Cardiac fibroblast (primary cell): ENCODE measurements around the gene A2M.
A peak's percentile ranks its signal among the peaks of the same experiment; 100 is the strongest.

Experiments used
- DNase-seq, 2 donors: peaks; one replicate each; pipeline versions ENCODE4 v3.0.0 to v3.0.0-alpha.2; 2010; ENCODE audit warnings: low read depth in 2 of 2
- H3K4me3 ChIP-seq, 2 donors: replicated peaks in 1 of 2; 1 replicate in 1 of 2; 2 replicates in 1 of 2; pipeline ENCODE4 v1.5.1; 2011; ENCODE audit warnings: low read depth in 2 of 2, low read length in 2 of 2, mild to moderate bottlenecking in 2 of 2, moderate library complexity in 1 of 2
- CTCF ChIP-seq: IDR thresholded peaks from one replicate; pipeline ENCODE4 v1.5.1; 2011; ENCODE audit warnings: low read depth, mild to moderate bottlenecking, low read length, inconsistent platforms

The A2M gene

GRCh38 chr12:9068086-9068485 lies 47.6 kb downstream of the A2M start:
- no peak overlapping the region for H3K4me3 ChIP-seq
- no peak for TF ChIP-seq CTCF
- no peak for DNase-seq

- no peak overlapping the region for H3K4me3 ChIP-seq
- no peak for DNase-seq
- TF ChIP-seq CTCF: no peak
These were observed 48.8 kb downstream of the A2M start for GRCh38 chr12:9066755-9067423.

- DNase-seq: no peak
- no peak overlapping the region for H3K4me3 ChIP-seq
- TF ChIP-seq CTCF: no peak
These were observed 49.5 kb downstream of the A2M start for GRCh38 chr12:9066183-9066623.

- DNase-seq: no peak
- no peak overlapping the region for H3K4me3 ChIP-seq
- TF ChIP-seq CTCF: no peak
These were observed 50.2 kb downstream of the A2M start for GRCh38 chr12:9065607-9065856.

GRCh38 chr12:9064815-9065606 lies 50.7 kb downstream of the A2M start:
- no peak for TF ChIP-seq CTCF
- DNase-seq: peak; percentile 13 to 56

GRCh38 chr12:9064201-9064814 lies 51.4 kb downstream of the A2M start:
- DNase-seq: peak; percentile 42 to 65
- peak; percentile 22 for TF ChIP-seq CTCF
- H3K4me3 ChIP-seq: peak overlapping the region; percentile 67 to 70

More at GRCh38 chr12:9064815-9065606, 50.7 kb downstream of the A2M start:
- peak overlapping the region; percentile 67 to 70 for H3K4me3 ChIP-seq
